ENCODE results near the gene OPCML.

DNA sequence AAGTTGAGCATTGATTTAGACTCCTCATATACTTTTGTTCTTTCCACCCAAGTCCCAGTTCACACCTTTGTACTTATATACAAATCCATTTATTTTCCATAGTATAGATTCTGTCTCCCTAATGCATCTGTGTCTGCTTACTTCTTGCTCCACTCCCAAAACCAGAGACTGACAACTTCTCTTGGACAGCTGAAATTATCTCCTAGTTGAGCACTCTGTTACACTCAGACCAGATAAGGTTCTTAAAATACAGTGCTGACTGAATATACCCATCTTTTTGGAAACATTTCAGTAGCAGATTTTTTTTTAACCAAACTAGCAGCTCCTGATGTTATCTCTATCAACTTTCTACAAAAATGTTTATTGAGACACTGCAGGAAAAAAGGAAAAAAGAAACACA is 106.3 kb downstream of the OPCML start:
- TF ChIP-seq, protein P1, sequence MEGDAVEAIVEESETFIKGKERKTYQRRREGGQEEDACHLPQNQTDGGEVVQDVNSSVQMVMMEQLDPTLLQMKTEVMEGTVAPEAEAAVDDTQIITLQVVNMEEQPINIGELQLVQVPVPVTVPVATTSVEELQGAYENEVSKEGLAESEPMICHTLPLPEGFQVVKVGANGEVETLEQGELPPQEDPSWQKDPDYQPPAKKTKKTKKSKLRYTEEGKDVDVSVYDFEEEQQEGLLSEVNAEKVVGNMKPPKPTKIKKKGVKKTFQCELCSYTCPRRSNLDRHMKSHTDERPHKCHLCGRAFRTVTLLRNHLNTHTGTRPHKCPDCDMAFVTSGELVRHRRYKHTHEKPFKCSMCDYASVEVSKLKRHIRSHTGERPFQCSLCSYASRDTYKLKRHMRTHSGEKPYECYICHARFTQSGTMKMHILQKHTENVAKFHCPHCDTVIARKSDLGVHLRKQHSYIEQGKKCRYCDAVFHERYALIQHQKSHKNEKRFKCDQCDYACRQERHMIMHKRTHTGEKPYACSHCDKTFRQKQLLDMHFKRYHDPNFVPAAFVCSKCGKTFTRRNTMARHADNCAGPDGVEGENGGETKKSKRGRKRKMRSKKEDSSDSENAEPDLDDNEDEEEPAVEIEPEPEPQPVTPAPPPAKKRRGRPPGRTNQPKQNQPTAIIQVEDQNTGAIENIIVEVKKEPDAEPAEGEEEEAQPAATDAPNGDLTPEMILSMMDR (conservative IDR thresholded peaks at IDR 0.05; ENCODE audit: low read depth in 2 of 2): no peak
- TF ChIP-seq EZH2phosphoT487 (IDR thresholded peaks at IDR 0.05; ENCODE audit: unreplicated experiment) (no peak), CREB1 (CRISPR knock-in tag; IDR thresholded peaks at IDR 0.05; ENCODE audit: low read depth) (no peak), EZH2 (IDR thresholded peaks at IDR 0.05; ENCODE audit: low read depth, unreplicated experiment) (no peak), POLR2AphosphoS5 (IDR thresholded peaks at IDR 0.05; ENCODE audit: low read depth) (no peak), ZNF114 (CRISPR knock-in tag; IDR thresholded peaks at IDR 0.05) (no peak)
- TF ChIP-seq, protein P2, sequence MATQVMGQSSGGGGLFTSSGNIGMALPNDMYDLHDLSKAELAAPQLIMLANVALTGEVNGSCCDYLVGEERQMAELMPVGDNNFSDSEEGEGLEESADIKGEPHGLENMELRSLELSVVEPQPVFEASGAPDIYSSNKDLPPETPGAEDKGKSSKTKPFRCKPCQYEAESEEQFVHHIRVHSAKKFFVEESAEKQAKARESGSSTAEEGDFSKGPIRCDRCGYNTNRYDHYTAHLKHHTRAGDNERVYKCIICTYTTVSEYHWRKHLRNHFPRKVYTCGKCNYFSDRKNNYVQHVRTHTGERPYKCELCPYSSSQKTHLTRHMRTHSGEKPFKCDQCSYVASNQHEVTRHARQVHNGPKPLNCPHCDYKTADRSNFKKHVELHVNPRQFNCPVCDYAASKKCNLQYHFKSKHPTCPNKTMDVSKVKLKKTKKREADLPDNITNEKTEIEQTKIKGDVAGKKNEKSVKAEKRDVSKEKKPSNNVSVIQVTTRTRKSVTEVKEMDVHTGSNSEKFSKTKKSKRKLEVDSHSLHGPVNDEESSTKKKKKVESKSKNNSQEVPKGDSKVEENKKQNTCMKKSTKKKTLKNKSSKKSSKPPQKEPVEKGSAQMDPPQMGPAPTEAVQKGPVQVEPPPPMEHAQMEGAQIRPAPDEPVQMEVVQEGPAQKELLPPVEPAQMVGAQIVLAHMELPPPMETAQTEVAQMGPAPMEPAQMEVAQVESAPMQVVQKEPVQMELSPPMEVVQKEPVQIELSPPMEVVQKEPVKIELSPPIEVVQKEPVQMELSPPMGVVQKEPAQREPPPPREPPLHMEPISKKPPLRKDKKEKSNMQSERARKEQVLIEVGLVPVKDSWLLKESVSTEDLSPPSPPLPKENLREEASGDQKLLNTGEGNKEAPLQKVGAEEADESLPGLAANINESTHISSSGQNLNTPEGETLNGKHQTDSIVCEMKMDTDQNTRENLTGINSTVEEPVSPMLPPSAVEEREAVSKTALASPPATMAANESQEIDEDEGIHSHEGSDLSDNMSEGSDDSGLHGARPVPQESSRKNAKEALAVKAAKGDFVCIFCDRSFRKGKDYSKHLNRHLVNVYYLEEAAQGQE (IDR thresholded peaks at IDR 0.05; ENCODE audit: unreplicated experiment): no peak

All from GM23338 (cell line).